Fibroblast of lung (primary cell): ENCODE results near the gene HCFC2. TPM values are rescaled to one million over a fixed set of nuclear protein-coding genes. Genes with fewer than 3 reads are reported as not detected.

ENCODE experiments used
- DNase-seq, 2 donors: peaks; one replicate each; pipeline versions ENCODE4 v3.0.0 to v3.0.0-alpha.2; 2010; ENCODE audit warnings: low read depth in 2 of 2
- H2AFZ ChIP-seq: 2 replicates; pipeline ENCODE4 v1.5.1; 2012; ENCODE audit warnings: low read length, control low read depth, inconsistent platforms
- H3K27ac ChIP-seq: 2 replicates; pipeline ENCODE4 v1.5.1; 2011; ENCODE audit warnings: low read length, control low read depth; ENCODE audit not compliant: insufficient read depth
- H3K27me3 ChIP-seq: 2 replicates; pipeline ENCODE4 v1.5.1; 2011; ENCODE audit warnings: mild to moderate bottlenecking, low read length; ENCODE audit not compliant: control insufficient read depth, insufficient read depth
- H3K36me3 ChIP-seq: 2 replicates; pipeline ENCODE4 v1.5.1; 2011; ENCODE audit warnings: low read length; ENCODE audit not compliant: control insufficient read depth, insufficient read depth
- H3K4me1 ChIP-seq: 2 replicates; pipeline ENCODE4 v1.5.1; 2011; ENCODE audit warnings: low read length; ENCODE audit not compliant: control insufficient read depth, insufficient read depth; ENCODE audit errors: extremely low read depth
- H3K4me2 ChIP-seq: 2 replicates; pipeline ENCODE4 v1.5.1; 2011; ENCODE audit warnings: low read length, control low read depth; ENCODE audit not compliant: insufficient read depth; ENCODE audit errors: extremely low read depth
- H3K4me3 ChIP-seq, 4 experiments: fragments of 200-600 bp in 1 of 4; sonication (generic) in 1 of 4; replicated peaks in 1 of 4; 2 replicates each; pipeline ENCODE4 v1.5.1; 2011 to 2016; ENCODE audit warnings: low read length in 4 of 4, low read depth in 3 of 4, mild to moderate bottlenecking in 3 of 4, control low read depth in 2 of 4, inconsistent platforms in 1 of 4, mixed read lengths in 1 of 4; ENCODE audit not compliant: insufficient read depth in 1 of 4; ENCODE audit errors: control extremely low read depth in 1 of 4
- H3K79me2 ChIP-seq: 2 replicates; pipeline ENCODE4 v1.5.1; 2012; ENCODE audit warnings: mild to moderate bottlenecking, low read length, inconsistent platforms; ENCODE audit not compliant: control insufficient read depth, insufficient read depth
- H3K9ac ChIP-seq: 2 replicates; pipeline ENCODE4 v1.5.1; 2011; ENCODE audit warnings: mild to moderate bottlenecking, low read length, control low read depth; ENCODE audit not compliant: insufficient read depth
- H3K9me3 ChIP-seq: 2 replicates; pipeline ENCODE4 v1.5.1; 2012; ENCODE audit warnings: low read depth, low read length; ENCODE audit not compliant: control insufficient read depth, insufficient read depth
- H4K20me1 ChIP-seq: 2 replicates; pipeline ENCODE4 v1.5.1; 2011; ENCODE audit warnings: low read length; ENCODE audit not compliant: control insufficient read depth, insufficient read depth; ENCODE audit errors: extremely low read depth
- EZH2 ChIP-seq: IDR thresholded peaks from 2 replicates; pipeline ENCODE4 v1.5.1; 2012; ENCODE audit warnings: low read length, control low read depth, mild to moderate bottlenecking; ENCODE audit errors: missing control alignments
- polyA plus RNA-seq, 2 donors: library from polyadenylated mRNA; depleted of rRNA in 1 of 2; stranded (reverse) in 1 of 2; unstranded in 1 of 2; fragments of >200 nt; gene quantifications; 2 replicates each; pipeline ENCODE4 v1.2.1, GENCODE V29; 2011 to 2012; ENCODE audit warnings: missing spikeins in 1 of 2
- total RNA-seq: library from RNA; depleted of rRNA; stranded (reverse); fragments of >200 nt; gene quantifications from 2 replicates; pipeline ENCODE4 v1.2.1, GENCODE V29; 2014
- TF ChIP-seq, protein P1 (sequence below), 2 donors: IDR thresholded peaks in 1 of 2; conservative IDR thresholded peaks in 1 of 2; 1 replicate in 1 of 2; 2 replicates in 1 of 2; pipeline ENCODE4 v1.5.1; 2011 to 2012; ENCODE audit warnings: low read length in 2 of 2, control low read depth in 1 of 2, inconsistent platforms in 1 of 2, low read depth in 1 of 2, mild to moderate bottlenecking in 1 of 2

The HCFC2 gene
- total and polyA plus RNA-seq, 2 donors (not counting 1 experiment from before 2014, with no cell fraction given), result 27.0 to 36.2 TPM

DNA sequence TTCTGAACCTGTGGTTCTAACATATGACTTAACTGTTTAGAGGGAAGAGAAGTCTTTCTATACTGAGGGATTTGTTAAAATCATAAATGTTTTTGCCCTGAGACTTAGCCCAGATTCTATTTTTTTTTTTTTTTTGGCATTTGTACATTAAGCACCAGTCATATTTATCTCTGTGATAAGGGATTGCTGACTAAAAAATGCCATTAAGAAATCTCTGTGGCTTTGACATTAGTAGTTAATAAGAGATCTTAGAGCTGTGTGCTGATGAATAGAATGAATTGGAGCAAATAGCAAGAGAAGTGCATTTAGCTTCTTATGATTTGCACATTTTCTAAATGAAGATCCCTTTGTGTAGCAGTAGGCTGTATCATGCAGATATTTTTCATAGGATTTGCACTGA is 41.1 kb downstream of the HCFC2 start:
- Histone ChIP-seq H3K4me3 (no peak overlapping the region), H3K79me2 (no peaks in the 10 kb centered on the region), H4K20me1 (no peaks in the 10 kb centered on the region), H3K27ac (no peak overlapping the region), H3K4me1 (no peaks in the 10 kb centered on the region), H3K27me3 (no peaks in the 10 kb centered on the region), H3K36me3 (peaks cover 4% of the 10 kb centered on the region), H2AFZ (no peak overlapping the region), H3K9ac (no peak overlapping the region), H3K9me3 (no peaks in the 10 kb centered on the region), H3K4me2 (no peak overlapping the region)
- DNase-seq, result peak in 1 of 2 donors; percentile 16
- TF ChIP-seq, protein P1, sequence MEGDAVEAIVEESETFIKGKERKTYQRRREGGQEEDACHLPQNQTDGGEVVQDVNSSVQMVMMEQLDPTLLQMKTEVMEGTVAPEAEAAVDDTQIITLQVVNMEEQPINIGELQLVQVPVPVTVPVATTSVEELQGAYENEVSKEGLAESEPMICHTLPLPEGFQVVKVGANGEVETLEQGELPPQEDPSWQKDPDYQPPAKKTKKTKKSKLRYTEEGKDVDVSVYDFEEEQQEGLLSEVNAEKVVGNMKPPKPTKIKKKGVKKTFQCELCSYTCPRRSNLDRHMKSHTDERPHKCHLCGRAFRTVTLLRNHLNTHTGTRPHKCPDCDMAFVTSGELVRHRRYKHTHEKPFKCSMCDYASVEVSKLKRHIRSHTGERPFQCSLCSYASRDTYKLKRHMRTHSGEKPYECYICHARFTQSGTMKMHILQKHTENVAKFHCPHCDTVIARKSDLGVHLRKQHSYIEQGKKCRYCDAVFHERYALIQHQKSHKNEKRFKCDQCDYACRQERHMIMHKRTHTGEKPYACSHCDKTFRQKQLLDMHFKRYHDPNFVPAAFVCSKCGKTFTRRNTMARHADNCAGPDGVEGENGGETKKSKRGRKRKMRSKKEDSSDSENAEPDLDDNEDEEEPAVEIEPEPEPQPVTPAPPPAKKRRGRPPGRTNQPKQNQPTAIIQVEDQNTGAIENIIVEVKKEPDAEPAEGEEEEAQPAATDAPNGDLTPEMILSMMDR (conservative IDR thresholded peaks at IDR 0.05 in 1 of 2, IDR thresholded peaks at IDR 0.05 in 1 of 2; ENCODE audit: low read depth in 1 of 2, low read length in 2 of 2), result no peak

DNA sequence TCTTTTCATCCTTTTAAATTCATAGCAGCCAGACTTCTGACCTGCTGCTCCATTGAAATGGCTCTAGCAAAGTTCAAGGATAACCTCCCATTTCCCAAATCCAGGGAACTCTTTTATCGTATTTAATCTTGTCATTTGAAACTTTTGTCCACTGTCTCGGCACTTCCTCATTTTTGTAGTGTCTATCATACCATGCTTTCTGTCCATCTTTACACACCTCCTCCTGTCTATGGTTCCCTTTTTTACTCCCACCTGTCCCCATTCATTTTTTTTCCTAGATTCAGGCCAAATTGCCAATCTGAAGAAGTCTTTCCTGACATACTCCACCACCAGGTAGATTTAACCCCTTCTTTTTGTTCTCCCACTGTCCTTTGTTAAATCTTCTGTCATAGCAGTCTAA is 42.6 kb downstream of the HCFC2 start:
- Histone ChIP-seq H3K4me3 (no peak overlapping the region), H3K36me3 (peaks cover 4% of the 10 kb centered on the region), H3K4me2 (no peak overlapping the region), H2AFZ (no peak overlapping the region), H3K27ac (no peak overlapping the region), H3K9ac (no peak overlapping the region), H3K9me3 (no peaks in the 10 kb centered on the region), H4K20me1 (no peaks in the 10 kb centered on the region), H3K27me3 (no peaks in the 10 kb centered on the region), H3K4me1 (no peaks in the 10 kb centered on the region), H3K79me2 (no peaks in the 10 kb centered on the region)
- DNase-seq, result no peak
- TF ChIP-seq, protein P1 (conservative IDR thresholded peaks at IDR 0.05 in 1 of 2, IDR thresholded peaks at IDR 0.05 in 1 of 2; ENCODE audit: low read depth in 1 of 2, low read length in 2 of 2), result no peak
- TF ChIP-seq EZH2, result no peak

DNA sequence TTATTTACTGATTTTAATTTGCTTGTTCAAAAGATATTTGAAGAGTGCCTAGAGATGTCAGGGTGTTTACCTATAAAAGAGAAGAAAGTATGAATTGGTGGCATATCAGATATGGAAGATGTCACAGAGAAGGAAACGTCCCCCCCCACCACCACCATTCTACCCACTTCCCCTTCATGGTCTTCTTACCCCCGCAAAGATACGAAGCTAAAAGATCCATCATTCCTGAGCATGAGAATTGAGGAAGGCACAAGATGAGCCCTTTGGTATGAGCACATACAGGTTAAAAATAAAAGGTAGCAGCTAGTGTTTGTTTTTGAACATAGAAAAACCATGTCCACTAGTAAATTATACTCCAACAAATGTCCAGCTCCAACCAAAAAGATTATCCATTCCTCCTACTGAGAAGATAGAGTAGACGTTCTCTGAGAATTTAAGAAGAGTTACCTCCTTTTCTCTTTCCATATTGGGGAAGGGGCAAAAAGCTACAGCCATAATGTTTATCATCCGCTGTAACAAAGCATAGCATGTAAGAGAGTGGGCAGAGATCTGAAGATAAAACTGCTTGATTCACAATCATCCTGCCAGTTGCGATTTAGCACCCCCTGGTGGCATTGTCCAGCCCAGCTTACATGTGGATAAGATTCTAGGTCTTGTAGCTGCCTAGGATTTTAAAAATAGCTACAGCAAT is 44.6 kb downstream of the HCFC2 start:
- Histone ChIP-seq H3K4me1 (no peaks in the 10 kb centered on the region), H4K20me1 (no peaks in the 10 kb centered on the region), H3K27ac (no peak overlapping the region), H3K36me3 (peaks cover 2% of the 10 kb centered on the region), H3K79me2 (no peaks in the 10 kb centered on the region), H3K4me2 (no peak overlapping the region), H3K9me3 (no peaks in the 10 kb centered on the region), H3K9ac (no peak overlapping the region), H3K4me3 (no peak overlapping the region), H2AFZ (no peak overlapping the region), H3K27me3 (no peaks in the 10 kb centered on the region)
- DNase-seq, result peak; percentile 78 to 88
- no peak for TF ChIP-seq EZH2
- TF ChIP-seq, protein P1 (conservative IDR thresholded peaks at IDR 0.05 in 1 of 2, IDR thresholded peaks at IDR 0.05 in 1 of 2; ENCODE audit: low read depth in 1 of 2, low read length in 2 of 2), result peak; percentile 94 to 98
